K562 (cell line): ENCODE measurements around the gene GALNS. TPM values are rescaled to one million over a fixed set of nuclear protein-coding genes. Genes with fewer than 3 reads are reported as not detected.

Source experiments
- AFF1 ChIP-seq, 2 experiments: fragments of 450-650 bp; IDR thresholded peaks; 2 replicates each; pipeline ENCODE4 v1.6.1; 2018; ENCODE audit warnings: mild to moderate bottlenecking in 2 of 2, low read depth in 1 of 2; ENCODE audit not compliant: partially characterized antibody in 2 of 2
- CEBPG ChIP-seq, 3 experiments: fragments of 200-800 bp in 1 of 3; sonication (Bioruptor generic) in 1 of 3; sonication (generic) in 1 of 3; formaldehyde crosslinking in 1 of 3; IDR thresholded peaks in 2 of 3; conservative IDR thresholded peaks in 1 of 3; 2 replicates each; pipeline versions ENCODE4 v1.6.1 to v1.8.0; 2016 to 2022; ENCODE audit warnings: missing compliant biosample characterization in 2 of 3, missing genetic modification characterization in 2 of 3, mild to moderate bottlenecking in 1 of 3, missing genetic modification reagents in 1 of 3
- CREBBP ChIP-seq: IDR thresholded peaks from one replicate; pipeline ENCODE4 v1.6.1; 2012; ENCODE audit warnings: low read depth, mild to moderate bottlenecking, control low read depth, inconsistent platforms, low read length
- FOXM1 ChIP-seq, 2 experiments: fragments of 450-650 bp in 1 of 2; sonication (generic) in 1 of 2; formaldehyde crosslinking in 1 of 2; IDR thresholded peaks; 2 replicates each; pipeline versions ENCODE4 v1.6.1 to v1.9.0; 2017 to 2022; ENCODE audit warnings: low read depth in 2 of 2, mild to moderate bottlenecking in 2 of 2, missing genetic modification reagents in 1 of 2, moderate library complexity in 1 of 2
- GTF2B ChIP-seq: IDR thresholded peaks from 2 replicates; pipeline ENCODE4 v1.6.1; 2011; ENCODE audit not compliant: insufficient read length; ENCODE audit errors: extremely low read depth
- ILF3 ChIP-seq: fragments of 450-650 bp; IDR thresholded peaks from 2 replicates; pipeline ENCODE4 v1.6.1; 2018; ENCODE audit warnings: antibody characterized with exemption, mild to moderate bottlenecking, moderate library complexity, borderline replicate concordance
- KAT7 ChIP-seq: sonication (generic); formaldehyde crosslinking; IDR thresholded peaks from 2 replicates; pipeline ENCODE4 v1.8.0; 2022; ENCODE audit warnings: missing genetic modification reagents, mild to moderate bottlenecking, borderline replicate concordance
- MBD2 ChIP-seq: sonication (generic); IDR thresholded peaks from 2 replicates; pipeline ENCODE4 v1.6.1; 2016; ENCODE audit warnings: low read depth, borderline replicate concordance
- PHF20 ChIP-seq: fragments of 450-650 bp; IDR thresholded peaks from 2 replicates; pipeline ENCODE4 v1.6.1; 2018; ENCODE audit not compliant: partially characterized antibody
- PREB ChIP-seq: sonication (generic); formaldehyde crosslinking; IDR thresholded peaks from 2 replicates; pipeline ENCODE4 v1.8.1; 2023; ENCODE audit warnings: mild to moderate bottlenecking, missing genetic modification reagents
- PTTG1 ChIP-seq: fragments of 450-650 bp; IDR thresholded peaks from 2 replicates; pipeline ENCODE4 v1.6.1; 2016; ENCODE audit warnings: low read depth, mild to moderate bottlenecking, missing genetic modification characterization, missing compliant biosample characterization
- RBM14 ChIP-seq: fragments of 200-400 bp; formaldehyde crosslinking; IDR thresholded peaks from 2 replicates; pipeline ENCODE4 v1.6.1; 2018; ENCODE audit warnings: low read depth, mild to moderate bottlenecking, low read length, moderate library complexity, borderline replicate concordance; ENCODE audit not compliant: insufficient read depth
- SIN3B ChIP-seq: fragments of 450-650 bp; IDR thresholded peaks from 2 replicates; pipeline ENCODE4 v1.6.1; 2017; ENCODE audit warnings: low read depth, mild to moderate bottlenecking, moderate library complexity
- SMARCA5 ChIP-seq: fragments of 450-650 bp; IDR thresholded peaks from 2 replicates; pipeline ENCODE4 v1.6.1; 2016
- ZC3H4 ChIP-seq: sonication (generic); formaldehyde crosslinking; IDR thresholded peaks from 2 replicates; pipeline ENCODE4 v1.9.0; 2021; ENCODE audit warnings: missing genetic modification reagents, borderline replicate concordance
- ZNF449 ChIP-seq: fragments of 250-450 bp; sonication (Bioruptor Pico); IDR thresholded peaks from 2 replicates; pipeline ENCODE4 v1.8.0; 2022; ENCODE audit warnings: moderate library complexity, mild to moderate bottlenecking, inconsistent platforms
- polyA plus RNA-seq, 8 experiments: library from polyadenylated mRNA; depleted of rRNA in 4 of 8; stranded (reverse) in 5 of 8; unstranded in 3 of 8; fragments of >200 nt; fragmentation: Nextera tagmentation in 2 of 8; fragmentation: Illumina TruSeq in 1 of 8; extraction: Ambion mirVana in 2 of 8; extraction: Trizol in 1 of 8; gene quantifications; 2 replicates each; pipeline versions ENCODE4 v1.2.1 to v1.2.3, GENCODE V29; 2011 to 2014; ENCODE audit warnings: inconsistent platforms in 1 of 8, missing spikeins in 1 of 8
- total RNA-seq, 7 experiments: library from RNA; depleted of rRNA in 6 of 7; stranded (reverse); fragments of >200 nt in 6 of 7; fragmentation: Illumina TruSeq in 2 of 7; extraction: Trizol in 2 of 7; gene quantifications; 2 replicates each; pipeline versions ENCODE4 v1.2.1 to v1.2.3, GENCODE V29; 2011 to 2021; ENCODE audit warnings: low replicate concordance in 1 of 7
- TF ChIP-seq, protein P1 (sequence below): fragments of 450-650 bp; formaldehyde crosslinking; IDR thresholded peaks from 2 replicates; pipeline ENCODE4 v1.4.0; 2022; ENCODE audit warnings: missing genetic modification characterization

GALNS gene
- total and polyA plus RNA-seq, 9 of the 15 experiments (the other 6 are each of a cell fraction or from before 2014, with no cell fraction given) = 0.38 to 13.2 (median 4.3) TPM

- TF ChIP-seq PTTG1 (tag) (no peak), CREBBP (no peak), PREB (CRISPR knock-in tag) (0 out of 2 replicates have a peak, but pooled peaks have one; percentile 42), AFF1 (IDR thresholded peaks at IDR 0.05; ENCODE audit: low read depth in 1 of 2, partially characterized antibody in 2 of 2) (no peak), FOXM1 (IDR thresholded peaks at IDR 0.05; ENCODE audit: low read depth) (no peak), FOXM1 (CRISPR knock-in tag; IDR thresholded peaks at IDR 0.05; ENCODE audit: low read depth) (0 out of 2 replicates have a peak, but pooled peaks have one; percentile 47), SMARCA5 (no peak), SIN3B (no peak), GTF2B (no peak), KAT7 (CRISPR knock-in tag) (peak; percentile 96), PHF20 (no peak), CEBPG (CRISPR knock-in tag; IDR thresholded peaks at IDR 0.05) (peak; percentile 61), CEBPG (tag; conservative IDR thresholded peaks at IDR 0.05 in 1 of 2, IDR thresholded peaks at IDR 0.05 in 1 of 2) (no peak), ZNF449 (CRISPR knock-in tag) (no peak), ZC3H4 (CRISPR knock-in tag) (no peak), MBD2 (no peak), ILF3 (no peak), RBM14 (no peak)
- TF ChIP-seq, protein P1, sequence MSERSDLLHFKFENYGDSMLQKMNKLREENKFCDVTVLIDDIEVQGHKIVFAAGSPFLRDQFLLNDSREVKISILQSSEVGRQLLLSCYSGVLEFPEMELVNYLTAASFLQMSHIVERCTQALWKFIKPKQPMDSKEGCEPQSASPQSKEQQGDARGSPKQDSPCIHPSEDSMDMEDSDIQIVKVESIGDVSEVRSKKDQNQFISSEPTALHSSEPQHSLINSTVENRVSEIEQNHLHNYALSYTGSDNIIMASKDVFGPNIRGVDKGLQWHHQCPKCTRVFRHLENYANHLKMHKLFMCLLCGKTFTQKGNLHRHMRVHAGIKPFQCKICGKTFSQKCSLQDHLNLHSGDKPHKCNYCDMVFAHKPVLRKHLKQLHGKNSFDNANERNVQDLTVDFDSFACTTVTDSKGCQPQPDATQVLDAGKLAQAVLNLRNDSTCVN (CRISPR knock-in tag) = no peak
Measured at GRCh38 chr16:88804552-88805339, 52.0 kb downstream of the GALNS start (continued).
